GM23338 (cell line): ENCODE measurements around the gene SPPL2C. TPM values are rescaled to one million over a fixed set of nuclear protein-coding genes. Genes with fewer than 3 reads are reported as not detected.

Experiments used
- ATAC-seq: fragments of 200-7000 bp; cut with Tn5 transposase; 3 replicates; pipeline ENCODE4 v1.9.1; 2020
- DNase-seq: peaks from one replicate; pipeline ENCODE4 v3.0.0-alpha.2; 2015; ENCODE audit warnings: low spot score
- H2AFZ ChIP-seq: fragments of 200-600 bp; sonication (generic); 2 replicates; pipeline ENCODE4 v1.8.0; 2016; ENCODE audit warnings: antibody characterized with exemption, mild to moderate bottlenecking, moderate library complexity
- H3F3A ChIP-seq: fragments of 200-600 bp; sonication (generic); replicated peaks from 2 replicates; pipeline ENCODE4 v1.8.0; 2017; ENCODE audit warnings: antibody characterized with exemption, mixed run types, low read depth
- H3K27ac ChIP-seq: fragments of 200-600 bp; sonication (generic); 2 replicates; pipeline ENCODE4 v1.6.1; 2016; ENCODE audit warnings: low read depth
- H3K27me3 ChIP-seq: fragments of 200-600 bp; sonication (generic); 2 replicates; pipeline ENCODE4 v1.8.0; 2016; ENCODE audit warnings: mild to moderate bottlenecking, mixed run types, moderate library complexity; ENCODE audit not compliant: insufficient read depth
- H3K36me3 ChIP-seq: fragments of 200-600 bp; sonication (generic); 2 replicates; pipeline ENCODE4 v1.8.0; 2016; ENCODE audit warnings: mild to moderate bottlenecking; ENCODE audit not compliant: insufficient read depth
- H3K4me1 ChIP-seq: fragments of 200-600 bp; sonication (generic); 2 replicates; pipeline ENCODE4 v1.8.0; 2016; ENCODE audit warnings: mild to moderate bottlenecking, moderate library complexity; ENCODE audit not compliant: insufficient read depth
- H3K4me2 ChIP-seq: fragments of 200-600 bp; sonication (generic); 2 replicates; pipeline ENCODE4 v1.7.1; 2017; ENCODE audit warnings: mixed run types
- H3K4me3 ChIP-seq: fragments of 200-600 bp; sonication (generic); 2 replicates; pipeline ENCODE4 v1.6.1; 2016; ENCODE audit warnings: mixed run types
- H3K79me2 ChIP-seq: fragments of 200-600 bp; sonication (generic); replicated peaks from 2 replicates; pipeline ENCODE4 v1.8.0; 2017; ENCODE audit warnings: mild to moderate bottlenecking; ENCODE audit not compliant: insufficient read depth
- H3K9me2 ChIP-seq: fragments of 200-600 bp; sonication (generic); 2 replicates; pipeline ENCODE4 v1.8.0; 2017; ENCODE audit not compliant: insufficient read depth
- H4K20me1 ChIP-seq: fragments of 200-600 bp; sonication (generic); replicated peaks from 2 replicates; pipeline ENCODE4 v1.8.0; 2017; ENCODE audit warnings: mild to moderate bottlenecking; ENCODE audit not compliant: insufficient read depth
- H3K27ac Mint-ChIP-seq: 2 replicates; pipeline ENCODE4 v1.8.0; 2020; ENCODE audit warnings: inconsistent platforms, mild to moderate bottlenecking, moderate library complexity, mixed read lengths
- H3K27me3 Mint-ChIP-seq: 3 replicates; pipeline ENCODE4 v1.8.0; 2022; ENCODE audit warnings: low read depth, mild to moderate bottlenecking, moderate library complexity, mixed read lengths, inconsistent platforms; ENCODE audit not compliant: insufficient read depth, poor library complexity
- H3K36me3 Mint-ChIP-seq: 3 replicates; pipeline ENCODE4 v1.8.0; 2021; ENCODE audit warnings: low read depth, mild to moderate bottlenecking, inconsistent platforms, moderate library complexity, mixed read lengths
- H3K4me1 Mint-ChIP-seq: 3 replicates; pipeline ENCODE4 v1.8.0; 2020; ENCODE audit warnings: mild to moderate bottlenecking, inconsistent platforms, mixed read lengths
- H3K4me3 Mint-ChIP-seq: 3 replicates; pipeline ENCODE4 v1.8.0; 2021; ENCODE audit warnings: moderate library complexity, mild to moderate bottlenecking, inconsistent platforms, mixed read lengths
- H3K9me3 Mint-ChIP-seq: 3 replicates; pipeline ENCODE4 v1.8.0; 2020; ENCODE audit warnings: moderate library complexity, mild to moderate bottlenecking, inconsistent platforms, mixed read lengths
- CTCF ChIP-seq, 2 experiments: fragments of 200-600 bp in 1 of 2; sonication (generic) in 1 of 2; conservative IDR thresholded peaks; 2 replicates each; pipeline versions ENCODE4 v1.5.1 to v1.6.1; 2016 to 2017; ENCODE audit warnings: antibody characterized with exemption in 2 of 2, low read depth in 2 of 2, mild to moderate bottlenecking in 2 of 2, moderate library complexity in 1 of 2
- EZH2phosphoT487 ChIP-seq: fragments of 200-600 bp; sonication (generic); IDR thresholded peaks from one replicate; pipeline ENCODE4 v1.8.1; 2018; ENCODE audit warnings: antibody characterized with exemption; ENCODE audit not compliant: unreplicated experiment
- JUNB ChIP-seq: IDR thresholded peaks from one replicate; pipeline ENCODE4 v1.6.1; 2016; ENCODE audit warnings: antibody characterized with exemption; ENCODE audit not compliant: unreplicated experiment
- REST ChIP-seq: IDR thresholded peaks from one replicate; pipeline ENCODE4 v1.6.1; 2018; ENCODE audit warnings: antibody characterized with exemption; ENCODE audit not compliant: unreplicated experiment
- STAT1 ChIP-seq: IDR thresholded peaks from one replicate; pipeline ENCODE4 v1.6.1; 2016; ENCODE audit warnings: antibody characterized with exemption; ENCODE audit not compliant: unreplicated experiment
- ZNF114 ChIP-seq: fragments of 250-450 bp; sonication (Bioruptor Pico); IDR thresholded peaks from 2 replicates; pipeline ENCODE4 v1.5.0; 2020; ENCODE audit warnings: mild to moderate bottlenecking, moderate library complexity
- ZNF462 ChIP-seq: fragments of 250-450 bp; sonication (Bioruptor Pico); IDR thresholded peaks from 2 replicates; pipeline ENCODE4 v1.5.0; 2020; ENCODE audit warnings: mild to moderate bottlenecking, moderate library complexity
- polyA plus RNA-seq: library from polyadenylated mRNA; unstranded; fragments of >200 nt; fragmentation: Nextera tagmentation; extraction: Ambion mirVana; gene quantifications from 2 replicates; pipeline ENCODE4 v1.2.1, GENCODE V29; 2016
- total RNA-seq: library from RNA; depleted of rRNA; stranded (reverse); fragments of >200 nt; shearing (Covaris generic); gene quantifications from 2 replicates; pipeline ENCODE4 v1.2.3, GENCODE V29; 2014

The SPPL2C gene
- total and polyA plus RNA-seq, 2 experiments from 2014 or later: 0.14 TPM; not detected in 1

GRCh38 chr17:45850011-45850410, 5.3 kb downstream of the SPPL2C start (continued):
- TF ChIP-seq ZNF462 (CRISPR knock-in tag): no peak
- no peak for TF ChIP-seq STAT1
- TF ChIP-seq ZNF114: no peak
- no peak for TF ChIP-seq CTCF (conservative IDR thresholded peaks at IDR 0.05; ENCODE audit: low read depth in 2 of 2)
- no peak for TF ChIP-seq EZH2phosphoT487

GRCh38 chr17:45850468-45850867, 5.8 kb downstream of the SPPL2C start:
- H2AFZ ChIP-seq: no peak overlapping the region
- no peak overlapping the region for H3K4me3 ChIP-seq
- Mint-ChIP-seq H3K27ac (no peak overlapping the region), H3K36me3 (no peaks in the 10 kb centered on the region), H3K27me3 (peaks cover 21% of the 10 kb centered on the region), H3K4me1 (no peaks in the 10 kb centered on the region), H3K4me3 (no peak overlapping the region), H3K9me3 (0 out of 3 replicates have a peak, but pooled peaks cover 5% of the 10 kb centered on the region)
- H3K27ac ChIP-seq: no peak overlapping the region
- H3F3A ChIP-seq: no peaks in the 10 kb centered on the region
- H3K36me3 ChIP-seq: no peaks in the 10 kb centered on the region
- DNase-seq (no peak), ATAC-seq (no peak)
- no peaks in the 10 kb centered on the region for H3K4me1 ChIP-seq
- no peaks in the 10 kb centered on the region for H3K27me3 ChIP-seq
- no peak overlapping the region for H3K4me2 ChIP-seq
- H3K79me2 ChIP-seq: no peaks in the 10 kb centered on the region
- H3K9me2 ChIP-seq: no peaks in the 10 kb centered on the region
- no peaks in the 10 kb centered on the region for H4K20me1 ChIP-seq
- TF ChIP-seq REST (no peak), JUNB (no peak)
